Stimulated activated CD8-positive, alpha-beta memory T cell treated with anti-CD3 and anti-CD28 coated beads, Interleukin-7, amount 100 ng/mL, for 24 hours (primary cell): Measurements from ENCODE around the gene FCSK.
"Not testable (repeated sequence)": the region's sequence is repeated elsewhere in the genome, so short reads cannot be mapped to it uniquely, and the experiment has no call there.

Experiments used
- DNase-seq: peaks from one replicate; pipeline ENCODE4 v3.0.0-alpha.2; 2020; ENCODE audit warnings: low read depth

FCSK gene

DNA sequence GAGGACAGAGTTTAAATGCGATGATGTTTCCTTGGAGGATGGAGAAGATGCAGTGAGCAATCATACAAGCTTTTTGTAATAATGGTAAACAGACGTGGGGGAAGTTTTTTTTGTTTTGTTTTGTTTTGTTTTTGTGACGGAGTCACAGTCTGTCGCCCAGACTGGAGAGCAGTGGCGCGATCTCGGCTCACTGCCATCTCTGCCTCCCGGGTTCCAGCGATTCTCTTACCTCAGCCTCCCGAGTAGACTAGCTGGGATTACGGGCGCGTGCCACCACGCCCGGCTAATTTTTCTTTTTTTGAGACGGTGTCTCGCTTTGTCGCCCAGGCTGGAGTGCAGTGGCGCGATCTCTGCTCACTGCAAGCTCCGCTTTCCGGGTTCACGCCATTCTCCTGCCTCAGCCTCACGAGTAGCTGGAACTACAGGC lies 70.0 kb downstream of the FCSK start:
- DNase-seq: not testable (repeated sequence)

DNA sequence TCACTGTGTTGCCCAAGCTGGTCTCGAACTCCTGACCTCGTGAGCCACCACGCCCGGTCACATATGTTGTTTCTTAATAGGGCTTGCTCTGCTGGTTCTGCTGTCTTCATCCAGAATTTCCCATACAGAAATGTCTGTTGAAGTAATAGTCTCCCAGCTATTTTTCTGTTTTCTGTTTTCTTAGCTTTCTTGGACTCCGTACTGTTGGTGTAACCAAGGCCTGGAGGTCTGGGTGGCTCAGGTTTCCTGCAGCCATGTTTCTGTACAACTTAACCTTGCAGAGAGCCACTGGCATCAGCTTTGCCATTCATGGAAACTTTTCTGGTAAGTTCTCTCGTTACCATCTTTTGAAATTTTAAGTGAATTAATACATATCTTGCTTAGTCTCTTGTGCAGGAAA lies 72.0 kb downstream of the FCSK start:
- DNase-seq: no peak

DNA sequence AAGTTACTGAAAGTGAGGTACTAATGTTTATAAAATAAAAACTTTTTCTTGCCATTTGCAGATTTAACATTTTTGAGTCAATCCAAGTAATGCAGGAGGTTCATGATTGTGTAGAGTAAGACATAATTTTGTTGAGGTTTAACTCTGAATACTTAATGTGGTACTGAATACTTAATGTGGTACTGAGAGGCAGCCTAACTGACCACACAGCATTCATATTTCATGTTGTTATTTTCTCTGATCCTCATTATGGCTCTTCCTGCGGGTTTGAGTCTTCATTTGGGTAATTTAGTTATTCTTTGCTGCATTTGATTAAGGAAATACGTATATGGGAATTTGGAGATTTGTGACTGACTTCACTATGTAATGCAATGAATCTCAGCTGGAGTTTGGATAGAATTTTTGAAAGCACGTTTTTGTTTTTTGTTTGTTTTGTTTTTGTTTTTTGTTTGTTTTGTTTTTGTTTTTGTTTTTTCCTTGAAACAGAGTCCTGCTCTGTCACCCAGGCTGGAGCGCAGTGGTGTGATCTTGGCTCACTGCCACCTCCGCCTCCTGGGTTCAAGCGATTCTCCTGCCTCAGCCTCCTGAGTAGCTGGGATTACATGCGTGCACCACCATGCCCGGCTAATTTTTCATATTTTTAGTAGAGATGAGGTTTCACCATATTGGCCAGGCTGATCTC lies 73.1 kb downstream of the FCSK start:
- no peak for DNase-seq

DNA sequence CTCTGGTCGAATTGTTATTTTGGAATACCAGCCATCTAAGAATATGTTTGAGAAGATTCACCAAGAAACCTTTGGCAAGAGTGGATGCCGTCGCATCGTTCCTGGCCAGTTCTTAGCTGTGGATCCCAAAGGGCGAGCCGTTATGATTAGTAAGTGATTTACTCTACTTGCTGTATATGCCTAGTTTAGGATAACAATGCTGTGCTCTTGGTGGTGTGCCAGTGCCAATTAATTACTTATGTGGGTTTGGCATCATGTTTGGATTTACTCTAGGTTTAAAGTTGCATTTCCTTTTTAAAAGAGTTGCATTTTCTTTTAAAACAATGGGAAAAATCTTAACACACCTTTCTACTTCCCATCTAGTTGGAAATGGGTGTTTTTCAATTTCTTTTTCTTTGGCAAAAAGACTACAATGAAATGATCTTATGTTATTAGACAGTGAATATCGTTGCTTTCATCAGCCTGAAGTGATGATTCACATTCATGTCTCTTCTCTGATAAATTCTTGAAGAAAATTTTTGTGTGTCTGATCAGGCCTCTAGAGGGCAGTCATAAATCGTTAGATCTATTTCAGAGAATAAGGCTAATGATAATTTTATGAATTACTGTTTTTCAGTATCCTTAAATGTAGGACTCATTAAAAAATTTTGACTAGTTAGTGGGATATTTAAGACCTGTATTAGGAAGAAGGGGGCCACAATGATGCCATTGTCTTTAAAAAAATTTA lies 74.8 kb downstream of the FCSK start:
- DNase-seq: no peak
